ENCODE measurements around the gene ZNF275.
"Not testable (repeated sequence)": the region's sequence is repeated elsewhere in the genome, so short reads cannot be mapped to it uniquely, and the experiment has no call there.

Gene ZNF275

DNA sequence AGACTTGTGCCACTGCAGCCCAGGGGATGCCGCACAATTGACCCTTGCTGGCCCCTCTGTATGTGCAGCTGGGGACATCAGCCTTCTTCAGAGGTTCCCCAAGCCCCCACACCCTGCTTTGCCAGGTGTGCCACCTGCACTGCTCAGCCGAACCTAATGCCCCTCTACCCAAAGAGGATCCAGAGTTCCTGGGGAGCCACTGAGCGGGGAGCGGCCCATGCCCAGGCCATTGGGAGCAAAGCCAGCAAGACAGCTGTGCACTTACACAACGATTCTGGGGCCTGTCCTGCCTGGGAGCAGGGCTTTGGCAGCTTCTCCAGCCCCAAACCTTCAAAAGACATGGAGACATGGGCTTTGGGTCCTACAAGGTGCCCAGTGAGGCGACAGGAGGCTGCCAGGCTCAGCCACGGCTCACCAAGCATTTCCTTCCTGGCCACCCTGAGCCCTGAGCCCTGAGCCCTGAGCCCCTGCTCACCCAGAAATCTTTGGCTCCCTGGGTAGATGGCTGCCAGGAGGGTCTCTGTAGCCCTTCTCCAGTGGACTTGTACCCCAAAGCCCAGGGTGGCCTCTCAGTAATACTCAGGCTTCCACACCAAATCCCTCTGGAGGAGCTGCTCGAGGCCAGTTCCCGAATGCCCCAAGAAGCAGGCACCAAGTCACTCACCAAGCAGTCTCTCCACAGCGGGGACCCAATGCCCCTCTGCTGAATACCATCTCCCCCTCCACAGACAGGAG lies 54.2 kb downstream of the ZNF275 start:
- DNase-seq (ENCODE audit: low spot score), result no peak

DNA sequence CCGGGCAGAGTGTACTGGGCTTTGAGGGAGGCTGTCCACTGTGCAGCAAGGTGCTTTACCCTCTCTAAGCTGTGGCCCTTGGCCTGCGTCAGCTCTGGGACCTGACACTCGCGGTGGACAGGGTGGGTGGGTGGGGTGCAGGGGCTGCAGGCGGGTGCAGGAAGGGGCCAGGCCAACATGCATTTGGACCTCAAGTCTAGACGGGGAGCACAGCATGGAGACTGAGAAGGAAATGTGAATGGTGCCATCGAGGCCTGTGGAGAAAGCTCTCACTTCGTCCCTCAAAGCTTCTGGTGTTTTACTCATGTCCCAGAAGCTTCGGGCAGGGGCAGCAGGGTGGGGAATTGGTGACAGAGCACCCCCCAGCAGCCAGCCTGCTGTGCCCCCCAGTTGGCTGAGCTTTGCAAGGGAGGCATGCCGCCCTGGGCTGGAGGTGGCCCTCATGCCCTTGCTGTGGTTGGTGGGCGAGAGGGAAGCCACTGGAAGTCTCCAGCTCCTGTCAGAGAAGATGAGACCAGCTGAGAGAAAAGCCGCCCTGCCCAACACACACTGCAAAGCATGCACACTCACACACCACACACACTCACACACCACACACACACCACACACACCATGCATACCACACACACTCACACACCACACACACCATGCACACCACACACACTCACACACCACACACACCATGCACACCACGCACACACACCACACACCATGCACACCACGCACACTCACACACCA lies 54.9 kb downstream of the ZNF275 start:
- DNase-seq (ENCODE audit: low spot score), result no peak

DNA sequence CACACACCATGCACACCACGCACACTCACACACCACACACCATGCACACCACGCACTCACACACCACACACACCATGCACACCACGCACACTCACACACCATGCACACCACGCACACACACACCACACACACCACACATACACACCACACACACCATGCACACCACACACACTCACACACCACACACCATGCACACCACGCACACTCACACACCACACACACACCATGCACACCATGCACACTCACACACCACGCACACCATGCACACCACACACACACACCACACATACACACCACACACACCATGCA lies 55.5 kb downstream of the ZNF275 start:
- not testable (repeated sequence) for DNase-seq (ENCODE audit: low spot score)

DNA sequence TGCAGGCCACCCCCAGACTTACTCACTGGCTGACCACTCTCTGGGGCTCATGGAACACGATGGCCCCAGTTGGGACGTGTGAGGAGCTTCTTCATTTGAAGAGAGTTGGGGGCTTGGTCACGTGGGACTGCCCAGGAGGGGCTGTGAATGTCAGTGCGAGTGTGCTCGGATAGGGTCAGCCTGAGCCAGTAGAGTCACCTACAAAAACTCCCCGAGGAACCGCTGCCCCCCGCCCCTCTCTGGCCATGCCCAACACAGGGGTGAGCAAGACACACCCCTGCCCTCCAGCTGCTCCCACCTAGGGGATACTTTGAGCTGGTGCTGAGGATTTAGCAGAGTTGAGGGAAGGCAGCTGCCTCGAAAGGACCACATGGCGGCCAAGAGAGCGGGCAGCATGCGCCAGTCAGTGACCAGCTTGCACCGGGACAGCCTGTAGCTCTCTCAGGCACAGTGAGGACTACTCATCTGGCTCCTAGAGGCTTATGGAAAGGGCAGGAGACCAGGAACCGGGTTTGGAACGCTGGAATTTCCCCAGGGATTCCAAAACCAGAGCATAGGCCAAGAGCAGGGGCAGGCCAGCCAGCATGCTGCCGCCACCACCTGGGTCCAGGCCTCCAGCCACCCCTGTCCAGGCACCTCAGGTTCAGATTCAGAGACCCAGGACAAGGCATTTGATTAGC lies 58.8 kb downstream of the ZNF275 start:
- no peak for DNase-seq (ENCODE audit: low spot score)

DNA sequence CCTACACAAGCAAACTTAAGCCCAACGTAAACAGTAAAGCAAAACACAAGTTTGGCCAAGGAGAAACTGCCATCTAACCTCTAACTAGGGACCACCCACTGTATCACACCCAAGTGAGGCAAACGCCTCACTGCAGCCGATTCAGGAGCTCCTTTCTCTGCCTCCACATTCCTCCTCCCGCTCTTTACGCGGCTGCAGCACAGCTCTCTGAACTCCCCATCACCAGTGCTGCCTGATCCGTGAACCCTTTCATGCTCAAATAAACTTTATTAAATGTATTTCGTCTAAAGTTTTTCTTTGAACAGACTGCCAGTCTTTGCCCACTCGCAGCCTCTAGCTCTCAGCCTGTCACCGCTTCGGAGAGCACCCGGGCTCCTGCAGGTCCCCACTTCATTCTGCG lies 60.7 kb downstream of the ZNF275 start:
- no peak for DNase-seq (ENCODE audit: low spot score)

DNA sequence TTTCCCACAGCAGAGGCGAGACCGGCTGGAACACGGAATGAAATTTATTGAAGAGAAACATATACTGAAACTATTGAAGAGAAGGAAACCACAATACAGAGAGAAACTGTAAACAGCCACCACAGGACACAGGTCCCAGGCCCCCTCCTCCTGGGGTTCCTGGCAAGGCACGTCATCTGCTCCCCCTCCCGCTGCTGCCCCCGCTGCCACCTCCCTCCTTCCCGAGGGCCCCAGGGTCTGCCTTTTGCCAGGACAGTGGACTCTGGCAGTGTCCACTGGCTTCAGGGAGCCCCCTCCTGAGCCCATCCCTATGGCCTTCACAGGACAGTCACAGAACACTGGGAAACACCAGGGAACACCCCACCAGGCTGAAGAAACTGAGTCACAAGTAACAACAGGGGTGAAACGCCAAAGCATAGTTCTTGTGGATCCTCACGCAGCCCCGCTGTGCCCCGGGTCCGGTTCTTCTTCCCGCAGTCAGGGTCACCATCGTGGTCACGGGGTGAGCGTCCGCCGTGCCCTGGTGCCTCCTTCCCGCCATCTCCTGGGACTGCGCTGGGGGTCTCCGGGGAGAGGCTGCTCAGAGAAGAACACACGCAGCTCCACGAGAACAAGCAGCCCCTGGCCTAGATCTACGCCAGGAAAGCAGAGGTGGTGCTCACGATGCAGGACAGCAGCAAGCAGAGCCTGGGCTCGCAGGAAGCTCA lies 61.8 kb downstream of the ZNF275 start:
- no peak for DNase-seq (ENCODE audit: low spot score)

DNA sequence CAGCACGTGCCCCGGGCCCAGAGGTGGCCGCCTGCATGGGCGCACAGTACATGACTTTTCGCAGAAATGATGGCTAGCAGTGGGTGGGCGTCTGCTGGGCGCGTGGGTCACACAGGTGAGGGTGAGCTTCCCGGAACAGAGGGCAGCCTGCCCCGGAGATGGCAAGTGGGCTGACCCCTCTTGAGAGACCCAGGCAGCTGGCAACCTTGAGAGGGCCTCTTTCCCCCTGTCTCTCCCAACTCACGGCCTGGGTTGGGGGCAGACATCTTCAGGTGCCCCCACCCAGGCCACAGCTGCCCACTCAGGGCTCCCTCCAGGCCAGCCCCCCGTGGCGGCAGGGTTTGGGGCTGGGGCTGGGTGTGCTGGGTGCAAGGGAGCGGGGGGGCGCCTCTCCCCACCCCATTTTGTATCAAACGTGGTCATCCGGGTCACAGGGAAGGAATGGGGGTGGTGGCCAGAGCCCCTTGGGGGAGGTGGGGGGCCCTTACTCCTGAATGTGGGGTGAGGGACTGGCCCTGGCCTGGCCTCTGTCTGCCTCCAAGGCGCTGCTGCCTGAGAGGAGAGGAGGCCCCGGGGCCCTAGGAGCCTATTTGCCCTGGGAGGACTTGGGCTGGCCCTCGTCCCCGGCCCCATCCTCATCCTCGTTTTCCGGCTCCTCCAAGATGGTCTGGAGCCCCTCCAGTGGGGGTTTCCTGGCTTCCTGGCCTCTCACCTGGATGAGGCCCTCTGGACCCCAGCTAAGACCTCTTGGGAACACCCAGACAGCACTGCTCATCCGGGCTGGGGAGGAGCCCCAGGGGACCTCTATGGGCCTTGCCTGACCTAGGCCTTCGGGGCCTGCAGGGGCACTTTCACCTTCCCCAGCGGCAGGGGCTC lies 62.6 kb downstream of the ZNF275 start:
- no peak for DNase-seq (ENCODE audit: low spot score)

DNA sequence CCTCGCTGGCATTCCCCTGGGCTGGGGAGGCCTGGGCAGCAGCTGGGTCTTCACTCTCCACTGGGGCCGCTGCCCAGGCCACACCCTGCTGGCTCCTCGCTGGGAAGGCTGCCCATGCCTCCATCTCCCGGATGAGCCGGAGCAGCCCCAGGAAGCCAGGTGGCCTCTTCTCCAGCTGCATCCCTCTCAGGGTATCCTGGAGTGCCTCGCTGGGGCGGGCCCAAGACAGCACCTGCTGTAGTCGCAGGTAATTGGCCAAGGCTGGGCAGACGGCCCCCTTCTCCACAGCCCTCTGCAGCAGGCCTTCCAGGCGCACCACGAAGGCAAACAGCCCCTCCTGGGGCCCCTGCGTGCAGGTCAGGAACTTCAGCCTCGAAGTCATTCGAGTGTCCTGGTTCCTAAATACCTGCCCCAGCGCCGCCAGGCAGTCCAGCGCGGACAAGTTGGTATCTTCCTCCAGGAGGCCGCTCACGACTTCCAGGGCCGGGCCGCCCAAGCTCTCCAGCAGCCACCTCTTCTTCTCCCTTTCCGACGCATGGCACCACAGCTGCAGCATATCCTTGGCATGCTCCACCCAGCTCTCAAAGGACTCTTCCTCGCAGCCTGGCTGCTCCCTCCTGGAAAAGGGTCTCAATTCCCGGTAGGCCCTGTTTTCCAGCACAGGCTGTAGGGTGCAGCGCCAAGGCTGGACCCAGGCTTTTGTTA lies 63.5 kb downstream of the ZNF275 start:
- no peak for DNase-seq (ENCODE audit: low spot score)

DNA sequence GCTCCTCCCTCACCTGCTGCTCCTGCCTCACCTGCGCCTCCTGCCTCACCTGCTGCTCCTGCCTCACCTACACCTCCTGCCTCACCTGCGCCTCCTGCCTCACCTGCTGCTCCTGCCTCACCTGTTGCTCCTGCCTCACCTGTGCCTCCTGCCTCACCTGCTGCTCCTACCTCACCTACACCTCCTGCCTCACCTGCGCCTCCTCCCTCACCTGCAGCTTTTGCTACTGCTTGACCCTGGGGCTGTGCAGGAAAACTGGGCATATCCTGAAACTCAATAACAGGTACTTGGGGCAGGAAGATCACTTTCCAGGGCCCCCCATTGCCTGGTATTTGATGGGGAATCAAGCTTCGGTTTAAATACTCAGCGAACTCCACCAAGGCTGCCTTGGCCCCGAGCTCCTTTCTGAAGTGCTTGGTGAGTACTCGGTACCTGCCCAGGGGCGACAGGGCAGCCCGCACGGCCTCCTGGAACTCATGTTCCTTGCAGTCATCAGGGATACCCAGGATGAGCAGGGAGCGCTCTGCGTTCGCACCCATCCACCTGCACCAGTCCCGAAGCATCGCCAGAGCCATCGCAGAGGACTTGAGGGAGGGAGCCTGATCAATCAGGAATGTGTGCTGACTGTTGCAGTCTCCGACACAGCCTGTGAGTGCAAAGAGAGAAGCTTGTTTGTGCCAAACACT lies 64.5 kb downstream of the ZNF275 start:
- no peak for DNase-seq (ENCODE audit: low spot score)

DNA sequence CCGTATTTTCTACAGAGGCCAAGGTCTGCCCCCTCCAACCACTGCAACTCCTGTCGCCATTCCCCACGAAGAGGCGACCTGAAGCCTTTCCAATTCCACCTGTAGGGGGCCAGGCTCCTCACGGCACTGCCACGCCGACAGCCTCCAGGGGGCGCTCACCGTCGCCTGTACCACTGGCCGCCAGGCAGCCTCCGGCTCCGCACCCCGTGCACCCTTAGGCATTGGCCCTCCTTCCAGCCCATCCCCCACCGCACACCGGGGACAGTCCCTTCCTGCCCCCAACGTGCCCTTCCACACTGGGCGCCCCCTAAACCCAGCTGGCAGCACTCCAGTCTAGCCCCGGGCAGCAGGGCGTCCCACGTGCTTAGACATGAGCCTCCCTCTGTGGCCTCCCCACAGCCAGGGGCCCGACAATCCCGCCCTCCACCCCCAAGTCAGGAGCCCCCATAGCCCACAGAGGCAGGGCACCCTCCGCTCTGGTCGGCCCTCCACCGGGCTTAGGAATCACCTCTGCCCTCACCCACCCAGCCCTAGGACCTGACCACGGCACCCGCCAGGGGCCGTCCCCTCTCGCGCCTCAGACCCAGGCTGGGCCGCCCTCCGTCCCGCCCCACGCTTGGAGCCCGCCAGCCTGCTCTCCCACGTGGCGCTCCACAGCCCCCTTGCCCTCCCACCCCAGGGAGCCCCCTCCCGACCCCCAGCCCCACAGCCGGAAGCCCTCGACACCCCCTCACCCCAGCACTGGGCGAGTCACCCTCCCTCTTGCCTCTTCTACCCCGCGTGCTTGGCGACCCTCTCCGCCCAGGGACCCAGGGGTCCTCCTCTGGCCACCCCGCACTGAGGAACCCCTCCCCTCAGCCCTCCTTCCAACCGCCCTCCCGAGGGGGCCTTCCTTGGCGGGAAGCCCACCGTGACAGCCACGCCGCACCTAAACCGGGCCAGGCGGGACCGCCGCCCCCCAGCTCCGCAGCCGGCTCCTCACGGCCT lies 66.5 kb downstream of the ZNF275 start:
- peak; percentile 30 for DNase-seq (ENCODE audit: low spot score)

DNA sequence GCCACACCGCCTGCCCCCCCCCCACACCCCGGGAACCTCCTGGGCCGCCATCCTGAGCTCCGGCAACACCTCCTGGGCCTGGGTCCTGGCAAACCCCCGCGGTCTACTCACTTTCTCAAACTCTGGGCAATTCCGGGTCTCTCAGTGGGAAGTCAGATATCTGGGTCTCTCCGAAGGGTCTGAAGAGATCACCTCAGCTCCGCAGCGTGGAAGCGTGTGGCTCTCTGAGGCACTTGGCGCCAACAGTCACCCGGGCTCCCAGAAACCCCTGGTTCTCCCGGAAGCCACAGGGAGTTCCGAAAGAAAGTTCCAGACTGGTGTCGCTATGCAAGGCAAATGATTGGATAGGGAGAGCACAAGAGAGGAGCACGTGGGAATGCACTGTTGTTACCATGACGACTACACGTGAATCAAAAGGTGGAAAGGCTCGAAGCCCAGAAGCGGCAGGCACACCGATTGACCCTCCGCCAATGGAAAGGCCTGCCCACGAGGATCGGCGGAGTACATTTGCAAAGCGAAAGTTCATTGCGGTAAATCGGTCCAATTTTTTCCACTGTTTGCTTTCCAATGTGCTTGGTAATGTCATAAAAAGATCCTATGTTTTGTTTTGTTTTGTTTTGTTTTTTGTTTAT lies 67.3 kb downstream of the ZNF275 start, which contains the start of gene PNMA6E:
Gene PNMA6E, minus strand, starts transcription at position 218 of the 632 bp plus-strand sequence. CDS start 2,501 bp downstream, outside the sequence.
- no peak for DNase-seq (ENCODE audit: low spot score)
